ENCODE measurements around the gene MKNK1.

DNA sequence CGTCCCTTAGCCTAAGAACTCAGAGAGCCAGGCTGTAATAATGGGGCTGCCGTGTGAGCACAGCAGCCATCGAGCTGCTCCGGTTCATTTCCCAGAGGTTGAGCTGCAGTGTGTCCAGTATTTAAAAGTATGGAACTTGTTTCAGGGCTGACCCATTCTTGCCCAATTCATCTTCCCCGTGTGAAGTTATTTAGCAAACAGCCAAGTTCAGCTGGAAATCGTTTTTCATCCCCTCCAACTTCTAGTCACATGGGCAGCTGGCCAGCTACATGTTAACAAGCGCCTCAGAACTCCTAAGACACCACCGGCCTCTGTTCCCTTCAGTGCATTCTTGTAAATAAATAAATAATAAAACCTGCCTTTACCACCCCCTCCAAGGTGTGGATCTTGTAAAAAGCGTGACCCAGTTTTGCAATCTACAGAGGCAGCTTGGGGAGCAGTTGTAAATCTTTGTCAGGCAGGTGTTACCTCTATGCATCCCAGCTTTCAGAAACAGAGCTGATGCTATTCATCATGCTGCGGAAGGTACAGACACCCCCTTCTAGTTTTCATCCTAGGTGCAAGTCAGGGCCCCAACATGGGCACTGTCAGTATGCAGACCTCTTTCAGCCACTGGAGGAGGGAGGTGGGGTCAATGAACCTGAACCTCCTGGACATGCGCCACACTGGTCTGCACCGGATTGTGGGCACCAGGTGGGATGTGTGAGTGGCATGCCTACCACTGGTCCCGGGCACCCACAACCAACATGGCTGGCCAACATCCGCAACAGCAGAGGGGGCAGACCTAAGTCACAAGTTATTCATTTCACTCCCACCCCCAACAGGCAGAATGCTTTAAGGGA, 34.0 kb downstream of the MKNK1 start:
- TF ChIP-seq, protein P1, sequence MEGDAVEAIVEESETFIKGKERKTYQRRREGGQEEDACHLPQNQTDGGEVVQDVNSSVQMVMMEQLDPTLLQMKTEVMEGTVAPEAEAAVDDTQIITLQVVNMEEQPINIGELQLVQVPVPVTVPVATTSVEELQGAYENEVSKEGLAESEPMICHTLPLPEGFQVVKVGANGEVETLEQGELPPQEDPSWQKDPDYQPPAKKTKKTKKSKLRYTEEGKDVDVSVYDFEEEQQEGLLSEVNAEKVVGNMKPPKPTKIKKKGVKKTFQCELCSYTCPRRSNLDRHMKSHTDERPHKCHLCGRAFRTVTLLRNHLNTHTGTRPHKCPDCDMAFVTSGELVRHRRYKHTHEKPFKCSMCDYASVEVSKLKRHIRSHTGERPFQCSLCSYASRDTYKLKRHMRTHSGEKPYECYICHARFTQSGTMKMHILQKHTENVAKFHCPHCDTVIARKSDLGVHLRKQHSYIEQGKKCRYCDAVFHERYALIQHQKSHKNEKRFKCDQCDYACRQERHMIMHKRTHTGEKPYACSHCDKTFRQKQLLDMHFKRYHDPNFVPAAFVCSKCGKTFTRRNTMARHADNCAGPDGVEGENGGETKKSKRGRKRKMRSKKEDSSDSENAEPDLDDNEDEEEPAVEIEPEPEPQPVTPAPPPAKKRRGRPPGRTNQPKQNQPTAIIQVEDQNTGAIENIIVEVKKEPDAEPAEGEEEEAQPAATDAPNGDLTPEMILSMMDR (IDR thresholded peaks at IDR 0.05) = no peak
- TF ChIP-seq EZH2 (IDR thresholded peaks at IDR 0.05; ENCODE audit: borderline replicate concordance, insufficient read depth, low read depth, low read length, poor library complexity, severe bottlenecking) = no peak
